Brain pericyte (primary cell): Measurements from ENCODE around the gene LDLRAD4.
"Not testable (repeated sequence)": the region's sequence is repeated elsewhere in the genome, so short reads cannot be mapped to it uniquely, and the experiment has no call there.

Experiments used
- DNase-seq: peaks from one replicate; pipeline ENCODE4 v3.0.0-alpha.2; 2012; ENCODE audit warnings: low read depth, low spot score

Gene LDLRAD4

DNA sequence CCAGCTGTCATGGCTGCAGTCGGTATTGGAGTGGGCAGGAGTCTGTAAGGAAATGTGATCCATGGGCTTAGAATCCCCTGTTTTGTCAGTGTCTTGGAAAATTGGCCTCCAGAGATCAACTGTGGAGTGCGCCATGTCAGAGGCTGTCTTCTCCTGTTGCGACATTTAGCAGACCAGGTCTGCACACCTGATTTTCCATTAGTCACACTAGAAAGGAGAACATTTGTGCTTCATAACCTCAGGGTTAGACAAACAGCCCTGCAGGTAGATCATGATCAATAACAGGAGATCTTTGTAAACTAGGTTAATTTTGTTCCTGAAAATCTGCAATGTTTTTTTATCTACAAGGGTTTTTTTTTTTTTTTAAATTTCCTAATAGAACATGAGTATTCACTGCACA, 28.0 kb downstream of the LDLRAD4 start:
- no peak for DNase-seq

DNA sequence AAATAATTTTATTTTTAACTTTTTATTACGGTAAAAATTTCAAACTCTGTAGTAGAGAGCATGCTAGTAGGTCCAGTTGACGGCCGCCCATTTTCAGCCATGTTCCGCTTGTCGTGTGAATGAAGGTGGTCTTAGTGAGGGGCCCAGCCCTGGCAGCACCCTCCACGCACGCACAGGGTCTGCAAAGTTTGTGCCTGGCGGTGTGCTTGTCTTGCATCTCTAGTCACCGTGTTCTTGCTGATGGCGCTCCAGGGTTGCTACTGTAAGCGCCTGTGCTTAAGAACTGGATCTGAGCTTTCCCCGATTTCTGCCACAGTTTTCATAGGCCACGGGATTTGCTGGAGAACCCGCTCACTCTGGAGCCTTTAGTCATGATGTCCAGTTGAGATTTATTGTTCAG, 28.9 kb downstream of the LDLRAD4 start:
- no peak for DNase-seq

DNA sequence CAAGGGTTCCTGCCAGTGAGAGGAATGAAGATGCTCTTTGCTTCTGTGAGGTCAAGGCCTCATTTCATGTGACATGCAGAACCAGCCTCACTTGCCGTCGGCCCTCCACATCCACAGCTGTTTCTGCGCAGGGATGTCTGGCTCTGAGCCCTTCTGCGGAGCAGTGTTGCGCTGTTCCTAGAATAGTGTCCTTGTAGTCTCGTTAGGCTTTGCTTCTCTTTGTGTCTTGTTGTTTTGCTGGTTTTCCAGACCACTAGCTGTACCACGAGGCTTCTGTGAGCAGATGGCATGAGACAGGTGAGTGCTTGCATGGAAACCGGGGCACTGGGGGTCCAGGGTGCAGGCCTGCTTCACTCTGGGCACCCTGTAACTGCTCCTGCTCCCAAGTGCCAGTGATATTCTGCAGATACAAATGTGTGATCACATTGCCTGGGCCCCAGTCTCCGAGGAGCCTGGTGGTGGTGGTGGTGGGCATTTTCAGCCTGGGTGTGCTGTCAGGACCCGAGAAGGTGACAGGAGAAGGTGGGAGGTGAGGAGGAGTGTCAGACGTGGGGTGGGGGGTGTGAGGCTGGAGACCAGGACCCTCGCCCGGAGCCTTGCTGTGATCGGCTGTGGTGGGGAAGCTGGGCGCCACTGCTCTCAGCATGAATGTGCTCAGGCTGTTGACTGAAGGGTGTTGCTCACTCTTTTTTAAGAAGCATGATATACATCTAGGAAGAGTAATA, 34.3 kb downstream of the LDLRAD4 start:
- DNase-seq: no peak

- no peak for DNase-seq
Measured at GRCh38 chr18:13253786-13254688, 35.5 kb downstream of the LDLRAD4 start.

DNA sequence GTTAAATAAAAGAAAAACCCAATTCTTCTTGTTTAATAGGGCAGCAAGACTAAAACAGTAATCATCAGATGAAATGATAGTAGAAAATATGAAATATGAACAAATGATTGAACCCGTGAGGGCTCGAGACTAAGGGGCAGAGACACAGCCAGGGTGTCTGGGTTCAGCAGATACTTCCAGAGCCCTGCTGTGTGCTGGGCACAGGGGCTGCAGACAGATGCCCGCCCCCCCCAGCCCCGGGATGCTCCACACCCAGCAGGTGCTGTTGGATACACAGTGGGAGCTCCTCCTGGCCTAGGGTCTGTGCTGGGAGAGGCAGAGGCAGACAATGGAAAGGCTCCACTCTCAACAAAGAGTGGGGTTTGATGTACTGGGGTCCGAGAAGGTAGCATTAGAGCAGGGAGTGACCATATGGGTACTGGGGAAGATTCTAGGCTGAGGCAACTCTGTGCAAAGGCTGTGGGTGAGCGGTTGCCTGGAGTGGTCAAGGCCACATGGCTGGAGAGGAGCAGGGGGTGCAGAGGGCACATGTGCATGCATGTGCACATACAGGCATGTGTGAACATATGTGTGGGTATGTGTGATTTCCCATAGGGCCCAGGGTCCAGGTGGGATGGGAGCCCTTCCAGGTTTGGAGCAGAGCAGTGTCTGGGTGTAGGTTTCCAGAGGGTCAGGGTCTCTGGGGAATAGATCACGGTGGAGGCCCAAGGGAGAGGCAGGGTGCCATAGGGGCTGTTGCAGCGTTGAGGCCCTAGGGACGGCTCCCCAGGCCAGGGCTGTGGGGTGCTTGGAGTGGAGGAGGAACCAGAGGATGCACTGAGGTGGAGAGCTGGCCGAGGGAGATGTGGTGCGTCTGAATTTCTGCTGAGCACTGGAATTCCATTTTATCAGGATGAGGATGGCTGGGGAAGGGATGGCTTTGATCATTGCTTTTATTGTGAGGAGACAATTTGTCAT, 36.7 kb downstream of the LDLRAD4 start:
- no peak for DNase-seq

DNA sequence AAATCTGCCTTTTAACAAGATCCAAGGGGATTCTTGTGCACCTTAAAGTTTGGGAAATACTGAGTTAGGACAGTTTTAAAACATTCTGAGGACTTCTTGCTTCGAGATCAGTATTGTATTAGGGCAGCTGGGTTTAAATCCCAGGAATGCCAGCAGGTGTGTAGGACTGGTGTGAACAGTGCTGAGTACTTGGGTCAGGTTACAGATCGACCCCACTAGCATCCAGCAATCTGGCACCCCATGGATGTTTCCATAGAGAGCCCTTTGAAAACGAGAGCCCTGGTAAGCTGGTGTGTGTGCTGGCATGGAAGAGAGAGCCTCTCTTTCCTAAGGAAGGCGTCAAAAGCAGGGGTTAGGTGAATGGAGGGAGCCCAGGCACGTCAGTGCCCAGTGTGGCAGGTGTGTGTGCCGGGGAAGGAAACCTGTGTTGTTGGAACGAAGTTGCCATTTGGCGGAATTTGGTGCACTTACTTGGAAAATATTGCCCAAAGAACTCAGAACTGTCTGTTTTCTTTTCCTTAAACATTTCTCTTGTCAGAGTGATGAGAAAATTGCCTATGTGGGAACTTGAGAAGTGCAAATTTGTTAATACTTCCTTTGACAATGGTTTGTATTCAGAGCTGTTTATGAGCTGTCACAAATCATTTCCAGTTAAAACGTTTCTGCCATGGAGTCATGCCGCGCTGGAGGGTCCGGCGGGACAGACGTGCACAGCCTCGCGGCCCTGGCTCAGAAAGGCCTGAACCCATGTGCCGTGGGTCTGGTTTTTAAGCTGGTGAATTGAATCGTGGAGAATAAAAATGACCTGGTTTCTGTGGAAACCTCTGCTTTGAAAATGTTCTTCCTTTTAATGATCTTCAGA, 38.1 kb downstream of the LDLRAD4 start:
- DNase-seq: no peak

- DNase-seq: no peak
Measured at GRCh38 chr18:13257361-13257980, 38.9 kb downstream of the LDLRAD4 start.

GRCh38 chr18:13258921-13259320, 40.4 kb downstream of the LDLRAD4 start:
- DNase-seq: no peak

- DNase-seq: no peak
Measured at GRCh38 chr18:13259701-13260100, 41.1 kb downstream of the LDLRAD4 start.

- no peak for DNase-seq
Measured at GRCh38 chr18:13260197-13260934, 41.8 kb downstream of the LDLRAD4 start.

GRCh38 chr18:13260935-13261640, 42.5 kb downstream of the LDLRAD4 start:
- DNase-seq: no peak

DNA sequence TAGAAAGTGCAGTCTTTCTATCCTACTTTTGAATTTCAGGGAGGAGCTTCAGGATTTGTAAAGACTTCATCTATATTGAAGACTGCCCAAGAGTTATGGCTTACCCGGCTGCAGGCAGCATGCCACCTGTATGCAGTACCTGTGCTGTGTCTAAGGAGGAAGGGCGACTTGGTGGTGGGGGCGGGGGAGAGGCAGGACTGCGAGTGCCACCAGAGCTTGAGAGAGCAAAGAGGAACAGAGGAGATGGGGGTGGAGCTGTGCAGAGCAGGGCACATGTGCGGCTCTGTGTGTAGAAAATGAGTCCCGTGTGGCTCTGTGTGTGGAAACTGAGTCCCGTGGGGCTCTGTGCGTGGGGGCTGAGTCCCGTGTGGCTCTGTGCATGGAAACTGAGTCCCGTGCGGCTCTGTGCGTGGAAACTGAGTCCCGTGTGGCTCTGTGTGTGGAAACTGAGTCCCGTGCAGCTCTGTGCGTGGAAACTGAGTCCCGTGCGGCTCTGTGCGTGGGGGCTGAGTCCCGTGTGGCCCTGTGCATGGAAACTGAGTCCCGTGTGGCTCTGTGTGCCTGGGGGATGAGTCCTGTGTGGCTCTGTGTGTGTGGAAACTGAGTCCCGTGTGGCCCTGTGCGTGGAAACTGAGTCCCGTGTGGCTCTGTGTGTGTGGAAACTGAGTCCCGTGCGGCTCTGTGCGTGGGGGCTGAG, 43.2 kb downstream of the LDLRAD4 start:
- DNase-seq: no peak

DNA sequence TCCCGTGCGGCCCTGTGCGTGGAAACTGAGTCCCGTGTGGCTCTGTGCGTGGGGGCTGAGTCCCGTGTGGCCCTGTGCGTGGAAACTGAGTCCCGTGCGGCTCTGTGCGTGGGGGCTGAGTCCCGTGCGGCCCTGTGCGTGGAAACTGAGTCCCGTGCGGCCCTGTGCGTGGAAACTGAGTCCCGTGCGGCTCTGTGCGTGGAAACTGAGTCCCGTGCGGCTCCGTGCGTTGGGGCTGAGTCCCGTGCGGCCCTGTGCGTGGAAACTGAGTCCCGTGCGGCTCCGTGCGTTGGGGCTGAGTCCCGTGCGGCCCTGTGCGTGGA, 43.8 kb downstream of the LDLRAD4 start:
- DNase-seq: not testable (repeated sequence)

DNA sequence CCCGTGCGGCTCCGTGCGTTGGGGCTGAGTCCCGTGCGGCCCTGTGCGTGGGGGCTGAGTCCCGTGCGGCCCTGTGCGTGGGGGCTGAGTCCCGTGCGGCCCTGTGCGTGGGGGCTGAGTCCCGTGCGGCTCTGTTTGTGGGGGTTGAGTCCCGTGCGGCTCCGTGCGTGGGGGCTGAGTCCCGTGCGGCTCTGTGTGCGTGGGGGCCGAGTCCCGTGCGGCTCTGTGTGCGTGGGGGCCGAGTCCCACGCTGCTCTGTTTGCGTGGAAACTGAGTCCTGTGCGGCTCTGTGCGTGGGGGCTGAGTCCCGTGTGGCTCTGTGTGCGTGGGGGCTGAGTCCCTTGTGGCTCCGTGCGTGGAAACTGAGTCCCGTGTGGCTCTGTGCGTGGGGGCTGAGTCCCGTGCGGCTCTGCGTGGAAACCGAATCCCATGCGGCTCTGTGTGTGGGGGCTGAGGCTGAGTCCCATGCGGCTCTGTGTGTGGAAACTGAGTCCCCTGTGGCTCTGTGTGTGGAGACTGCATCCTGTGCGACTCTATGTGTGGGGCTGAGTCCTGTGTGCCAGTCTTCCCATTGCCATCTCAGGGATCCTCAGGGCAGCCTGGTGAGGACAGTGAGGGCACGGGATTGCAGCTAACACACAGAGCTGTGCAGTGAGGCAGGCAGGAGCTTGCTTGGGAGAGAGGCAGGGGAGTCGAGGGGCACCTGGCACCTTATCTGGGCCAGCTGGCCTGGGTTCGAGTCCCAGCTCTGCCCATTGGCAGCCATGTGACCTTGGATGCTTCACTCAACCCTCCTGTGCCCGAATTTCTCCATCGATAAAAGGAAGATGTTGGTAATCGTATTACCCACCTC, 44.5 kb downstream of the LDLRAD4 start:
- no peak for DNase-seq

DNA sequence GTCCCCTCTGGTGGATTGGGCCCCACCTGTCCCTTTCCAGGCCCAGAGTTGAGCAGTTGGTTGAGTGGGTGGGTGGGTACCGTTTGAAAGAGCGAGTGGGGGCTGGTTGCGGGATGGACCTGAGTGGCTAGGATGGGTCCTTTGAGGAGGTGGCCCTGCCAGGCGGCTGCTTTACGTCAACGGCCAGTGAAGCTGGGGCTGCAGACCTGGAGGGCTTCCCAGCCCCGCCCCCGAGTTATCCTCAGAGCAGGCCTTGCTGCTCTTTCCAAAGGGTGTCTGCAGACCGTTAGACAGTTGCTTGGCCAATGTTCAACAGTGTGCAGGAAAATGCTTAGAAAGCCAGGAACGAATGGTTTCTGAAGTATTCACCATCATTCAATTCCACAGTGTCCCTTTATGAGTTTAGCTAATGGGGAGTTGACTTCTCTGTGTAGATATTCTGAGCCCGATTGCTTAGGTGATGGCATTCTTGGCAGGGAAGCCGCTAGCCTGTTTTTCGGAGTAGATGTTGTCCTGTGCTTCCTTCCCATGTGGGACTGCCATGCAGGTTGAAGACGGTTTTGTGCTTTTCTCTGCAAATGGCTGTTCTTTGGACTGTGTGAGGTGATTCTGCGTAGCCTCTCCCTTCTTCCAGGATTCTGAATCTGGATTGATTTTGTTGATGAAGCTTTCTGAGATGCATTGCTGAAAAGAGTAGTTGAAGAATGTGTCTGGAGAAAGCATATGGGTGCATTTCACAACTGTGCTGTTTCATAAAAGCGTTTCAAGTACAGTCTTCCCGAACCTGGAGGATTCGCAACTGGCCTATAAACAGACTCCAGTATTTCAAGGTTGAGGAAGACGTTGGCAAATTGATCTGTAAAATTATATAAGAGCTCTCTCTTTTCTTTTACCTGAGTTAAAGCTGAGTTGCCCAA, 45.8 kb downstream of the LDLRAD4 start:
- DNase-seq: no peak
